Osteoblast (primary cell): ENCODE data around the gene ALDOA. TPM values are rescaled to one million over a fixed set of nuclear protein-coding genes. Genes with fewer than 3 reads are reported as not detected.

Source experiments
- DNase-seq: peaks from one replicate; pipeline ENCODE4 v3.0.0; 2011; ENCODE audit warnings: low spot score, mixed read lengths; ENCODE audit not compliant: insufficient read length; ENCODE audit errors: missing footprints
- H2AFZ ChIP-seq: 2 replicates; pipeline ENCODE4 v1.6.0; 2011; ENCODE audit warnings: mild to moderate bottlenecking, low read length
- H3K27ac ChIP-seq: 2 replicates; pipeline ENCODE4 v1.5.1; 2011; ENCODE audit warnings: mild to moderate bottlenecking, low read depth, low read length, moderate library complexity
- H3K27me3 ChIP-seq: 2 replicates; pipeline ENCODE4 v1.6.0; 2012; ENCODE audit warnings: mild to moderate bottlenecking, control low read depth, inconsistent platforms, low read length, moderate library complexity; ENCODE audit not compliant: insufficient read depth
- H3K36me3 ChIP-seq: 2 replicates; pipeline ENCODE4 v1.5.1; 2011; ENCODE audit warnings: mild to moderate bottlenecking, low read length, control low read depth, moderate library complexity; ENCODE audit not compliant: insufficient read depth
- H3K4me1 ChIP-seq: 2 replicates; pipeline ENCODE4 v1.5.1; 2011; ENCODE audit warnings: mild to moderate bottlenecking, low read length, control low read depth, moderate library complexity; ENCODE audit not compliant: insufficient read depth
- H3K4me2 ChIP-seq: 2 replicates; pipeline ENCODE4 v1.6.0; 2011; ENCODE audit warnings: mild to moderate bottlenecking, low read length; ENCODE audit not compliant: insufficient read depth
- H3K4me3 ChIP-seq: fragments of 200-600 bp; sonication (generic); 3 replicates; pipeline ENCODE4 v1.5.1; 2012; ENCODE audit warnings: mild to moderate bottlenecking, low read length, inconsistent platforms; ENCODE audit not compliant: insufficient read depth
- H3K79me2 ChIP-seq: 2 replicates; pipeline ENCODE4 v1.6.0; 2012; ENCODE audit warnings: mild to moderate bottlenecking, low read length, control low read depth, inconsistent platforms; ENCODE audit not compliant: insufficient read depth
- H3K9me3 ChIP-seq: 2 replicates; pipeline ENCODE4 v1.5.1; 2011; ENCODE audit warnings: low read depth, low read length, control low read depth
- H4K20me1 ChIP-seq: 2 replicates; pipeline ENCODE4 v1.6.0; 2012; ENCODE audit warnings: mild to moderate bottlenecking, low read length, control low read depth; ENCODE audit not compliant: insufficient read depth
- CTCF ChIP-seq: IDR thresholded peaks from 2 replicates; pipeline ENCODE4 v1.5.1; 2011; ENCODE audit warnings: mild to moderate bottlenecking, low read depth, low read length, moderate library complexity; ENCODE audit errors: extremely low read depth
- total RNA-seq: library from RNA; depleted of rRNA; stranded (reverse); fragments of >200 nt; gene quantifications from 2 replicates; pipeline ENCODE4 v1.2.3, GENCODE V29; 2012

ALDOA gene
- total RNA-seq, 1 donor = 705 TPM

DNA sequence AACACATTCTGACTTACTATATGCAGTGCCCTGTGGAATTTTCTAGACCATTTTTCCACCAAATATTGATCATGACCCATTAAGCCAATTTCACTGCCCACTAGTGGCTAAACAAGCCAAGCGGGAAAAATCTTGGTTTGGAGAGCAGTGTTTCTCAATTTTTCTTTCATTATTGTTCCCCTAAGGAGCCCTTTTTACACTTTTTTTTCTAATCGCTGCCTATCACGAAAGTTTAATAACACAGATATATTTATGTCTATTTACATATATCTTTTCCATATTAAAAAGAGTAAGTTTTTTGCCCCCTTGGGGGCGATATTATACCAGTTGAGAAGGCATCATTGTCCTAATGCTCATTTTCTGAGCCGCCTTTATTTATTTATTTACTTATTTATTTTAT, 23.7 kb upstream of the ALDOA start:
- Histone ChIP-seq H3K4me1 (no peaks in the 10 kb centered on the region), H3K79me2 (no peaks in the 10 kb centered on the region), H3K9me3 (no peaks in the 10 kb centered on the region), H3K27me3 (no peaks in the 10 kb centered on the region), H3K36me3 (no peaks in the 10 kb centered on the region), H2AFZ (no peak overlapping the region), H3K27ac (no peak overlapping the region), H4K20me1 (no peaks in the 10 kb centered on the region), H3K4me3 (no peak overlapping the region), H3K4me2 (no peak overlapping the region)
- DNase-seq = peak; percentile 59
- TF ChIP-seq CTCF = peak; percentile 51

- Histone ChIP-seq H3K4me2 (no peak overlapping the region), H3K36me3 (no peaks in the 10 kb centered on the region), H3K27me3 (no peaks in the 10 kb centered on the region), H3K27ac (no peak overlapping the region), H3K79me2 (no peaks in the 10 kb centered on the region), H4K20me1 (no peaks in the 10 kb centered on the region), H3K4me3 (no peak overlapping the region), H3K4me1 (peaks cover under 1% of the 10 kb centered on the region), H3K9me3 (no peaks in the 10 kb centered on the region), H2AFZ (no peak overlapping the region)
- no peak for DNase-seq
- TF ChIP-seq CTCF = no peak
These were observed 19.4 kb upstream of the ALDOA start for GRCh38 chr16:30046178-30046577.

DNA sequence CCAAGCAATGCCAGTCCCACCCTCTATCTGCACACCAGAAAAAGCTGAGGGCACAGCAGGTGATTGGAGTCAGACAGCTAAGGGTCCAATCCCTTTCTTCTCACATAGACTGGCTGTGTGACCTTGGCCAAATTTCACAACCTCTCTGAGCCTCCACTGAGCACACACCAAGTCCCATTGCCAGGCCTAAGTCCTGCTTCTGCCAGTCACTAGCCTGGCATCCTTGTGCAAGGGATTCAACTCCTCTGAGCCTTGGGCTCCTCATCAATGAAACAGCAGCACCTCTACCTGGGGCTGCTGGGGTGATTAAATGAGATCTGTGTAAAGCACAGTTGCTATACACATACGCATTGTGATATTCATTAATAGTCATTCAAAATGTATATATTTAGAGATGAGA, 19.0 kb upstream of the ALDOA start:
- no peaks in the 10 kb centered on the region for H3K36me3 ChIP-seq
- H3K27me3 ChIP-seq = no peaks in the 10 kb centered on the region
- H3K9me3 ChIP-seq = no peaks in the 10 kb centered on the region
- H3K4me2 ChIP-seq = no peak overlapping the region
- H2AFZ ChIP-seq = no peak overlapping the region
- H3K27ac ChIP-seq = no peak overlapping the region
- no peak overlapping the region for H3K4me3 ChIP-seq
- H3K79me2 ChIP-seq = no peaks in the 10 kb centered on the region
- DNase-seq = peak; percentile 32
- H3K4me1 ChIP-seq = peaks cover 5% of the 10 kb centered on the region
- TF ChIP-seq CTCF = no peak
- H4K20me1 ChIP-seq = no peaks in the 10 kb centered on the region

- DNase-seq = peak; percentile 29
- Histone ChIP-seq H3K9me3 (no peaks in the 10 kb centered on the region), H3K27ac (no peak overlapping the region), H4K20me1 (no peaks in the 10 kb centered on the region), H3K4me2 (no peak overlapping the region), H3K79me2 (peaks cover 10% of the 10 kb centered on the region), H3K4me1 (peaks cover 23% of the 10 kb centered on the region), H3K4me3 (no peak overlapping the region), H3K27me3 (no peaks in the 10 kb centered on the region), H2AFZ (no peak overlapping the region), H3K36me3 (no peaks in the 10 kb centered on the region)
- TF ChIP-seq CTCF = no peak
These were observed 15.7 kb upstream of the ALDOA start for GRCh38 chr16:30049871-30050270.
